Glutamatergic neuron (in vitro differentiated cells): ENCODE results near the gene GBX1. TPM values are rescaled to one million over a fixed set of nuclear protein-coding genes. Genes with fewer than 3 reads are reported as not detected.
A peak's percentile ranks its signal among the peaks of the same experiment; 100 is the strongest.

ENCODE experiments used
- DNase-seq: peaks from one replicate; pipeline ENCODE4 v3.0.0; 2022
- H3K27ac Mint-ChIP-seq: one replicate; pipeline ENCODE4 v1.8.0; 2020; ENCODE audit warnings: mild to moderate bottlenecking, mixed read lengths, inconsistent platforms; ENCODE audit not compliant: unreplicated experiment
- H3K27me3 Mint-ChIP-seq: one replicate; pipeline ENCODE4 v1.8.0; 2020; ENCODE audit warnings: mild to moderate bottlenecking, moderate library complexity, mixed read lengths, inconsistent platforms; ENCODE audit not compliant: unreplicated experiment
- H3K36me3 Mint-ChIP-seq: one replicate; pipeline ENCODE4 v1.8.0; 2020; ENCODE audit warnings: mild to moderate bottlenecking, mixed read lengths, inconsistent platforms; ENCODE audit not compliant: unreplicated experiment
- H3K4me1 Mint-ChIP-seq: one replicate; pipeline ENCODE4 v1.8.0; 2020; ENCODE audit warnings: mild to moderate bottlenecking, low read depth, mixed read lengths, inconsistent platforms; ENCODE audit not compliant: unreplicated experiment
- H3K4me3 Mint-ChIP-seq: one replicate; pipeline ENCODE4 v1.8.0; 2020; ENCODE audit warnings: mild to moderate bottlenecking, mixed read lengths, inconsistent platforms; ENCODE audit not compliant: unreplicated experiment
- H3K9me3 Mint-ChIP-seq: one replicate; pipeline ENCODE4 v1.8.0; 2020; ENCODE audit warnings: mild to moderate bottlenecking, moderate library complexity, mixed read lengths, inconsistent platforms; ENCODE audit not compliant: unreplicated experiment
- CTCF ChIP-seq: fragments of 200-600 bp; sonication (generic); IDR thresholded peaks from one replicate; pipeline ENCODE4 v1.5.0; 2021; ENCODE audit not compliant: partially characterized antibody, unreplicated experiment
- total RNA-seq: library from RNA; stranded (reverse); fragmentation: NEBNext Ultra II Directional; extraction: Animal tissue kit (Norgen Biotek cat#: 25700); gene quantifications from one replicate; pipeline ENCODE4 v1.2.1, GENCODE V29; 2021; ENCODE audit not compliant: unreplicated experiment

The GBX1 gene
- total RNA-seq, 1 donor from 2014 or later: not detected

GRCh38 chr7:151110941-151111645 is 56.4 kb downstream of the GBX1 start:
- peaks cover 15% of the 10 kb centered on the region for H3K9me3 Mint-ChIP-seq
- no peak overlapping the region for H3K27ac Mint-ChIP-seq
- DNase-seq: peak; percentile 84
- peak; percentile 95 for TF ChIP-seq CTCF
- no peaks in the 10 kb centered on the region for H3K36me3 Mint-ChIP-seq
- peak overlapping the region; percentile 59 for H3K4me3 Mint-ChIP-seq
- H3K27me3 Mint-ChIP-seq: peaks cover 17% of the 10 kb centered on the region
- peaks cover 49% of the 10 kb centered on the region for H3K4me1 Mint-ChIP-seq

GRCh38 chr7:151110236-151110940 is 57.1 kb downstream of the GBX1 start:
- H3K27ac Mint-ChIP-seq: peak overlapping the region; percentile 40
- H3K4me1 Mint-ChIP-seq: peaks cover 53% of the 10 kb centered on the region
- peaks cover 19% of the 10 kb centered on the region for H3K27me3 Mint-ChIP-seq
- no peak for DNase-seq
- peak overlapping the region; percentile 59 for H3K4me3 Mint-ChIP-seq
- TF ChIP-seq CTCF: no peak
- peaks cover 15% of the 10 kb centered on the region for H3K9me3 Mint-ChIP-seq
- H3K36me3 Mint-ChIP-seq: no peaks in the 10 kb centered on the region

- Mint-ChIP-seq H3K27ac (peak overlapping the region; percentile 93), H3K36me3 (no peaks in the 10 kb centered on the region), H3K4me3 (no peak overlapping the region), H3K4me1 (peaks cover 59% of the 10 kb centered on the region), H3K27me3 (peaks cover 20% of the 10 kb centered on the region), H3K9me3 (peaks cover 19% of the 10 kb centered on the region)
- no peak for TF ChIP-seq CTCF
- no peak for DNase-seq
Observed at GRCh38 chr7:151109094-151110048, 58.1 kb downstream of the GBX1 start.

- peaks cover 60% of the 10 kb centered on the region for H3K4me1 Mint-ChIP-seq
- H3K36me3 Mint-ChIP-seq: no peaks in the 10 kb centered on the region
- H3K27ac Mint-ChIP-seq: peak overlapping the region; percentile 93
- no peak for TF ChIP-seq CTCF
- peak; percentile 61 for DNase-seq
- H3K27me3 Mint-ChIP-seq: peaks cover 13% of the 10 kb centered on the region
- H3K9me3 Mint-ChIP-seq: peaks cover 15% of the 10 kb centered on the region
- peak overlapping the region; percentile 69 for H3K4me3 Mint-ChIP-seq
Observed at GRCh38 chr7:151107882-151108281, 59.6 kb downstream of the GBX1 start.
